ENCODE data around the gene THOC6. TPM values are rescaled to one million over a fixed set of nuclear protein-coding genes. Genes with fewer than 3 reads are reported as not detected.

Gene THOC6
- polyA plus RNA-seq, 3 donors = 42.4 to 59.2 (median 57.7) TPM

DNA sequence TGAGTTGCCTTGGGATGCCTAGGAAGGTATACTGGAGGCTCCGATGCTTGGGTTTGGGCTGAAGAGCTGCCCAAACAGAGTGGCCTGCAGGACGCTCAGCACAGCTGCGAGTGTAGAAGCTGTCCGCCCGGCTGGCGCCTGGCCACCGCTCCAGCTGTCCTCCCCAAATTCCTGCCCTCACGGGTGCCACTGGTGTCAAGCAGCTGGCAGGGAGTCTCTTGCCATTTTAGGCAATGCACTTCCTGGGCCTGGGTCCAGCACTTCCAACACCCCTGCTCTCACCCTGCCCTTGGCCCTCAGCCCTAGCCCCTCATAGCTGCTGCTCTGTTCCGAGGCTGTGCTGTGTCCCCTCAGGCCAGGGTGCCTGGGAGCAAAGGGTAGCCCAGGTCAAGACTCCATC is 38.4 kb upstream of the THOC6 start:
- peaks cover 7 to 26% (median 12%) of the 10 kb centered on the region in 3 donors for H3K27me3 Mint-ChIP-seq (ENCODE audit: low read depth in 3 of 3)
- no peaks in the 10 kb centered on the region for H3K27me3 ChIP-seq (ENCODE audit: control insufficient read depth in 2 of 2, insufficient read depth in 2 of 2, low read length in 2 of 2)
- no peaks in the 10 kb centered on the region for H3K36me3 ChIP-seq (replicated peaks in 1 of 2; ENCODE audit: control insufficient read depth in 1 of 2, insufficient read depth in 2 of 2, low read length in 2 of 2)
- H3K27ac Mint-ChIP-seq = no peak overlapping the region
- TF ChIP-seq, protein P1, sequence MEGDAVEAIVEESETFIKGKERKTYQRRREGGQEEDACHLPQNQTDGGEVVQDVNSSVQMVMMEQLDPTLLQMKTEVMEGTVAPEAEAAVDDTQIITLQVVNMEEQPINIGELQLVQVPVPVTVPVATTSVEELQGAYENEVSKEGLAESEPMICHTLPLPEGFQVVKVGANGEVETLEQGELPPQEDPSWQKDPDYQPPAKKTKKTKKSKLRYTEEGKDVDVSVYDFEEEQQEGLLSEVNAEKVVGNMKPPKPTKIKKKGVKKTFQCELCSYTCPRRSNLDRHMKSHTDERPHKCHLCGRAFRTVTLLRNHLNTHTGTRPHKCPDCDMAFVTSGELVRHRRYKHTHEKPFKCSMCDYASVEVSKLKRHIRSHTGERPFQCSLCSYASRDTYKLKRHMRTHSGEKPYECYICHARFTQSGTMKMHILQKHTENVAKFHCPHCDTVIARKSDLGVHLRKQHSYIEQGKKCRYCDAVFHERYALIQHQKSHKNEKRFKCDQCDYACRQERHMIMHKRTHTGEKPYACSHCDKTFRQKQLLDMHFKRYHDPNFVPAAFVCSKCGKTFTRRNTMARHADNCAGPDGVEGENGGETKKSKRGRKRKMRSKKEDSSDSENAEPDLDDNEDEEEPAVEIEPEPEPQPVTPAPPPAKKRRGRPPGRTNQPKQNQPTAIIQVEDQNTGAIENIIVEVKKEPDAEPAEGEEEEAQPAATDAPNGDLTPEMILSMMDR (IDR thresholded peaks at IDR 0.05) = no peak
- no peak overlapping the region for H3K4me2 ChIP-seq (replicated peaks; ENCODE audit: extremely low read depth, low read length, poor library complexity, severe bottlenecking)
- WGBS (ENCODE audit: insufficient coverage) = 95% methylated on average over 8 of the region's 9 CpGs
- H3K9me3 ChIP-seq (replicated peaks in 1 of 2; ENCODE audit: control insufficient read depth in 1 of 2, insufficient read depth in 1 of 2, low read length in 2 of 2) = no peaks in the 10 kb centered on the region
- no peaks in the 10 kb centered on the region for H3K79me2 ChIP-seq (ENCODE audit: insufficient read depth, low read length)
- no peaks in the 10 kb centered on the region for H3K9me3 Mint-ChIP-seq
- no peaks in the 10 kb centered on the region for H3K36me3 Mint-ChIP-seq
- DNase-seq = no peak
- intact Hi-C loops (cut with micrococcal nuclease) = no loop called here
- H3K9ac ChIP-seq (ENCODE audit: insufficient read depth, low read length, poor library complexity, severe bottlenecking) = no peak overlapping the region
- no peak overlapping the region for H2AFZ ChIP-seq (ENCODE audit: insufficient read depth, low read depth, low read length, poor library complexity, severe bottlenecking)
- no peak overlapping the region for H3K4me3 ChIP-seq (replicated peaks in 1 of 3; ENCODE audit: low read depth in 2 of 3, low read length in 3 of 3)
- no peaks in the 10 kb centered on the region for H4K20me1 ChIP-seq (ENCODE audit: insufficient read depth, low read length)
- H3K4me3 Mint-ChIP-seq = no peak overlapping the region
- peaks cover 15% of the 10 kb centered on the region for H3K4me1 Mint-ChIP-seq
- H3K4me1 ChIP-seq (ENCODE audit: control insufficient read depth in 1 of 2, insufficient read depth in 2 of 2, low read length in 2 of 2) = peaks cover 13 to 15% of the 10 kb centered on the region in 2 donors
- no peak overlapping the region for H3K27ac ChIP-seq (ENCODE audit: low read depth in 1 of 2, low read length in 2 of 2)

DNA sequence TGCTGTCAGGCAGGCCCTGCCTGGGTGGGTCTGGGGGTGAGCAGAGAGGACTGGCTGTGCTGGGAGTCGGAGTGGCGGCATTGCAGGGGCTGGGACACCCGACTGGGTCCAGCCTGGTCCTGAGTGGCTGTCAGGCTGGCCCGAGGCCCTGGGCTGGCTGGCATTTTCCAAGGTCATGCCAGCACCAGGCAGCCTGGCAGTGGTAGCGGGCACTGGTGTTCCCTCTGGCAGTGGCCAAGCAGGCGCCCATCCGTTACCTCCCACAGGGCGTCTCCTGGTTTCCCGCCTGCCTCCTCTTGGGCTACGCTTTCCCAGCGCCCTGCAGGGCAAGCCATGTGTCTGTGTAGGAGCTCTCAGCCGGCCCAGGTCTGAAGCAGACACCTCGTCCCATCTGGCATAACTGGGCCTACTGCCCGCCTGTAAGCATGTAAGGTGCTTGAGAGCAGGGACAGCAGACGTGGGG is 37.9 kb upstream of the THOC6 start:
- Histone ChIP-seq H3K36me3 (replicated peaks in 1 of 2; ENCODE audit: control insufficient read depth in 1 of 2, insufficient read depth in 2 of 2, low read length in 2 of 2) (no peaks in the 10 kb centered on the region), H3K27me3 (ENCODE audit: control insufficient read depth in 2 of 2, insufficient read depth in 2 of 2, low read length in 2 of 2) (no peaks in the 10 kb centered on the region), H4K20me1 (ENCODE audit: insufficient read depth, low read length) (no peaks in the 10 kb centered on the region), H3K79me2 (ENCODE audit: insufficient read depth, low read length) (no peaks in the 10 kb centered on the region), H3K9me3 (replicated peaks in 1 of 2; ENCODE audit: control insufficient read depth in 1 of 2, insufficient read depth in 1 of 2, low read length in 2 of 2) (no peaks in the 10 kb centered on the region), H2AFZ (ENCODE audit: insufficient read depth, low read depth, low read length, poor library complexity, severe bottlenecking) (no peak overlapping the region), H3K4me2 (replicated peaks; ENCODE audit: extremely low read depth, low read length, poor library complexity, severe bottlenecking) (no peak overlapping the region), H3K4me1 (ENCODE audit: control insufficient read depth in 1 of 2, insufficient read depth in 2 of 2, low read length in 2 of 2) (peaks cover 10 to 13% of the 10 kb centered on the region in 2 donors), H3K4me3 (replicated peaks in 1 of 3; ENCODE audit: low read depth in 2 of 3, low read length in 3 of 3) (no peak overlapping the region), H3K9ac (ENCODE audit: insufficient read depth, low read length, poor library complexity, severe bottlenecking) (no peak overlapping the region), H3K27ac (ENCODE audit: low read depth in 1 of 2, low read length in 2 of 2) (no peak overlapping the region)
- peaks cover 11 to 27% (median 12%) of the 10 kb centered on the region in 3 donors for H3K27me3 Mint-ChIP-seq (ENCODE audit: low read depth in 3 of 3)
- 92% methylated on average over 14 of the region's 15 CpGs for WGBS (ENCODE audit: insufficient coverage)
- no peak for DNase-seq
- peaks cover 12% of the 10 kb centered on the region for H3K4me1 Mint-ChIP-seq
- TF ChIP-seq, protein P1 (IDR thresholded peaks at IDR 0.05) = no peak
- no peak overlapping the region for H3K4me3 Mint-ChIP-seq
- no peaks in the 10 kb centered on the region for H3K36me3 Mint-ChIP-seq
- H3K9me3 Mint-ChIP-seq = no peaks in the 10 kb centered on the region
- intact Hi-C loops (cut with micrococcal nuclease) = no loop called here
- no peak overlapping the region for H3K27ac Mint-ChIP-seq
